Right lung (tissue), 5 donors: ENCODE data around the gene THYN1. TPM values are rescaled to one million over a fixed set of nuclear protein-coding genes. Genes with fewer than 3 reads are reported as not detected.
"Not testable (repeated sequence)": the region's sequence is repeated elsewhere in the genome, so short reads cannot be mapped to it uniquely, and the experiment has no call there.

Experiments used
- DNase-seq, 2 donors: peaks; one replicate each; pipeline ENCODE4 v3.0.0-alpha.2; 2013
- polyA plus RNA-seq, 5 donors: library from polyadenylated mRNA; unstranded; fragments of 120-200 nt; gene quantifications; one replicate each; pipeline versions ENCODE4 v1.2.1 to v1.2.3, GENCODE V29; 2013; ENCODE audit warnings: inconsistent platforms in 1 of 5, low replicate concordance in 1 of 5; ENCODE audit not compliant: insufficient read length in 5 of 5, insufficient read depth in 1 of 5

The THYN1 gene
- polyA plus RNA-seq, 5 donors, result 64.5 to 77.8 (median 76.5) TPM

DNA sequence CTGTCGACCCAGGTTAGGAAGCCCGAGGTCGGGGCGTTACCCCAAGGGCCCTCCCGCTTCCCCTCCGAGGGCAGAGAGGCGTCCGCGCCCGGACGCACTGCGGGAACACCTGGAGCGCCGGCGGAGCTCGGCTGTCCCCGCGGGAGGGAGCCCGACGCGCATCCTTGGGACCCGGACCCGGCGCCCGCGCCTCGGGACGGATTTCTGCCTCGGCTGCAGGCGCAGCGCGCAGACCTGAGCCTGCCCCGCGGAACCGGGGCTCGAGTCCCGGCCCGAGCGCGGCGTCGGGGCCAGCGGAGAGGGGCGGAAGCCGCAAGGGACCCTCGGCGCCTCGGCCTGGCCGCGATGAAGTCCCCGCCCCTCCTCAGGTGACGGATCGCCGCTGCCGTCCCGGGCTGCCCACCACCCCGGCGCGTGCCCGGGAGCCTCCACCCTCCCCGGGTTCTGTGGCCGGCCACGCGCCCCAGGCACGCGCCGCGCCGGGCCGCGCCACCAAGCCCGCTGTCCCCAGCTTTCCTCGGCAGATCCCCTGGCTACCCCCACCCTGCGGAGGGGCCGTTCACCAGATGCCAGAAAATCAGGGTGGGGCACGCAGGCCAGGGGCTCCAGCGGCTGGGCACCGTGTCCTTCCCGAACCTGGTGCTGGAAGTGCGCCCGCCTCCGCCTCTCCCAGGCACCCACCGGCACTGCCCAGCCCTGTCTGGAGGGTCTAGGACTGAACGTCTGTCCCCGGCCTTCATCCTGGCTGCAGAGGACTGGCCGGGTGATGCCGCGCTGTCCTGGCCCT is 23.4 kb upstream of the THYN1 start:
- no peak for DNase-seq

DNA sequence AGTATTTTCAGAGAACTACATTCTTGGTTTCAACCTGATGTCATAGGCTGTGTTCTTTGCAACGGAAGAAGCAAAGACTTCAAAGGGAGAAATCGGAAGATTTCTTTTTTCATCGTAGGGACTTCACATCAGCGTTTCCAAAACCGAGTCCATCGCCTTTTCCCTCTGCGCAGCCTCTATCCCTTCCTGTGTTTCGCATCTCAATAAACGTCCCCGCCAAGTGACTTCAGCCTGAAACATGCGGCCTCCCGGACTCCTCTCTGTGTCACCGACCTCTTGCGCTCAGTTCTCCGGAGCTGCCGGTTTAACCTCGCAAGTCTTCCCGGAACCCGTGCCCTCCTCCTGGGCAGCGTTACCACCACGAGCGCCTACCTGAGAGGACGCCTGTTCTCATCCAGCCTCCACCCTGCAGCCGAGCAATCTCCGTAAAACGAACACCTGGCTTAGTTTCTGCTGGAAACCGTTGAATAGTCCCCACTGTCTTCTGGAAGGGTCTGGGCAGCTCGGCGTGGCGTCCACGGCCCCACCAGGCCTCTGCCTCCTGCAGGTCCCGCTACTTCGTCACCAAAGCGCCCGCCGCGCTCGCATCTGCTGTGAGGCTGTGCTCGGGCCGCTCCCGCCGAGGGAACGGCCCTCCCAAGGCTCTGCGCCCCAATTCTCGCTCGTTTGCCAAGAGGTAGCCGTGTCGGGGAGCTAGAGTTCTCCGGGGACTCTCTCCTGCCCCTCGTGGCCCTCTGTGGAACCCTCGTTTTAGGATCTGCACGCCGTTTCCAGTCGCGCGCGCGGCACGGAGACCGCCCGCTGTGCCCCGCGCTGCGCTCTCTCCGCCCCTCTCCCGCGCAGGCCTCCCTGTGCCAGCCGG is 22.6 kb upstream of the THYN1 start, which contains the start of gene GLB1L3:
TSS of gene GLB1L3 (plus strand) at position 846 of the 862 bp plus-strand sequence. CDS start 362 bp downstream, outside the sequence.
- peak in 1 of 2 donors; percentile 20 for DNase-seq

GRCh38 chr11:134275188-134275533 is 22.0 kb upstream of the THYN1 start:
- DNase-seq, result no peak

GRCh38 chr11:134273317-134273712 is 20.2 kb upstream of the THYN1 start:
- no peak for DNase-seq

GRCh38 chr11:134272381-134273316 is 19.5 kb upstream of the THYN1 start:
- peak; percentile 71 to 77 for DNase-seq

DNA sequence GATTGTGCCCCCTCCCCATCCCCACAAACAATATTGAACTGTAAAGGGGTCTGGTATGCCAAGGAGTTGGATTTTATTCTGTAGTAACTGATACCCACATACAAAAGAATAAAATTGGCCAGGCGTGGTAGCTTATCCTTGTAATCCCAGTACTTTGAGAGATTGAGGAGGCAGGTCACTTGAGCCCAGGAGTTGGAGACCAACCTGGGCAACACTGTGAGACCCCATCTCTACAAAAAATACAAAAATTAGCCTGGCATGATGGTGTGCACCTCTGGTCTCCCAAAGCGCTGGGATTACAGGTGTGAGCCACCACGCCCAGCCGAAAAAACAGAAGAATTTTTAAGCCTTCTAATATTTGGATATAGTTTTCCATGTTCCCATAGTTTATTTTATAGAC is 18.8 kb upstream of the THYN1 start:
- DNase-seq, result no peak

- DNase-seq, result no peak
Observed at GRCh38 chr11:134270250-134270714, 17.1 kb upstream of the THYN1 start.

- DNase-seq, result no peak
Observed at GRCh38 chr11:134267966-134268365, 14.8 kb upstream of the THYN1 start.

GRCh38 chr11:134267461-134267860 is 14.3 kb upstream of the THYN1 start:
- DNase-seq, result no peak

- DNase-seq, result no peak
Observed at GRCh38 chr11:134266841-134267251, 13.7 kb upstream of the THYN1 start.

- no peak for DNase-seq
Observed at GRCh38 chr11:134266440-134266839, 13.3 kb upstream of the THYN1 start.

DNA sequence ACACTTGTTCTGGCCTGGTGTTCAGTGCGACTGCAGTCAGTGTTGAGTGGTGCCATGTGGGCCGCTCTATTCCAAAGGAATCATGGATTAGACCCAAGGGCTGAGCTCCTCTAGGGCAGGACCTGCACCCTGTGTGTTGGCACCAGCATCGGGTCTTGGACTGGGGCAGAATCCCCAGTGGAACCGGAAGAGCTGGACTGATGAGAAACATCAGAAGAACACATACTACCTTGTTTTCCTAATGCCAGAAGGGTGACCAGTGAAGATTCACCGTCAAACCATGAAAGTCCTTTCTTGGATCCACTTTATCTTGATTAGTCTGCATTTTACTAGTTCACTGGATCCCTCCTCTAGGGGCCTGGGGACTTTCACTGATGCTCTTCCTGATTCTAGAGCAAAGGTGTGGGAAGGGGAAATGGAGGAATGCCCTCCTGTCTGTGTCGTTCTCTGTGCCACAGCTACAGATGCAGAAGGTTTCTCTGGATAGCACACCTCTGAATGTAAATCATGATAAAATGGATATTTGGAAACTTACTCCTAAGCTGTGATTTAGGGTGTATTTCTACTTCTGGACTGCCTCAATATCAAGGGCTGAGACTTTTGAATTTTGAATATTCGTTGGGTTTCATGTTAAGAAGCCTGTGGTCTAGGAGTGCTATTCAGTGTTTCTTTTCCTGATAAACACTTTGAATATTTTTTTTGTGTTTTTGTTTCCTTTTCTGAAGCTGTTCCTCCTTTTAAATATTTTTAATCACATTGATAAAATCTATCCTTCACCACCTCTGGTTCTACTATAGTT is 12.0 kb upstream of the THYN1 start:
- no peak for DNase-seq

DNA sequence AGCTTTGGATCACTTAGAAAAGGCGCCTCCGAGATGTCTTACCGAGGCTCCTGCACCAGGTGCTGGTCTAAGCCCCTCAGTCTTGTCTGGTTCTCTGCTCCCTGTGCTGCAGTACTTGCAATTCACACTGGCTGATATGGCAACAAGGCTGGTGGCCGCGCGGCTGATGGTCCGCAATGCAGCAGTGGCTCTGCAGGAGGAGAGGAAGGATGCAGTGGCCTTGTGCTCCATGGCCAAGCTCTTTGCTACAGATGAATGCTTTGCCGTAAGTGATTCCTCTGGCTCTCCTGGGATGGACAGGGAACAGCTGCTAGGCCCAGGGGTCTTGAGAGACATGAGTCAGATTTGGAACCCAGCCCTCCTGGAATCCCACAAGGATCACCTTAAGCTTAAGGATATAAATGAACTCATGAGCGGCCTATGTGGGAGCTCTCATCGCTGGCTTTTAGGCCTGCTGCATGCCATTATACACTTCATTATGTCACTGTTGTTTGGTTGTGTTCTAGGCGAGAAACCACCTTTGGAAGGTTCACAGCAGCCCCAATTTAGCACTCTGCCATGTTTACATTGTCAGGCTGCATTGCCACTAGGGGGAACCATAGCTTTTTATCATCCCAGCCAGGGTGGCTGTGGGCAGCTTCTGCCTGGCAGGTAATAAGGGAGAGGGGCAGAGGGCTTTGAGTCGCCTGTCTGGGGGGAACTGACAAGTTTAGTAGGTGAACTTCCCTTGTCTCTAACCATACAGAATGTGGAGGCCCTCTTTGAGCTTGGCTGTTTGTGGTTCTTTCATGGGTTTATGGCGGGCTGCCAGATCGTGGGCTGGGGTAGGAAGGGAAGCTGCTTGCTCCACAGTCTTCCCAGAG is 8.7 kb upstream of the THYN1 start:
- no peak for DNase-seq

GRCh38 chr11:134260983-134261382 is 7.8 kb upstream of the THYN1 start:
- DNase-seq, result no peak

DNA sequence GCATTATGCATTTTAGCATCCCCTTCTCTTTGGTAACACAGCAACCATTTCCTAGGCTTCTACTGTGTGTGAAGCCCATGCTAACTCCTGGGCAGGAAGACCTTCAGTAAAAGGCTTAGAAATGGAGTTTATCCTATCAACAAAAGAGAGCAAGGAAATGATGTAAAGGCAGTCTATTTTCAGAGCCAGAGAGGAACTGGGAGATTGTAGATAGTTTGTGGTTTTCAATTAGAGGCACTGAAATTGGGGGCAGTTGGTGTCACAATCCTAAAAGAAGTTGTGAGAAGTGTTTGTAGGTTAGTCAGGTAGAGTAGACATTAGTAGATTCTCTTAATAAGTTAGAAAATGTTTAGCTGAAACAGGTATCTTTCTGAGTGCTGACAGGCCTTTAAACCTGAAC is 7.4 kb upstream of the THYN1 start:
- DNase-seq, result no peak

DNA sequence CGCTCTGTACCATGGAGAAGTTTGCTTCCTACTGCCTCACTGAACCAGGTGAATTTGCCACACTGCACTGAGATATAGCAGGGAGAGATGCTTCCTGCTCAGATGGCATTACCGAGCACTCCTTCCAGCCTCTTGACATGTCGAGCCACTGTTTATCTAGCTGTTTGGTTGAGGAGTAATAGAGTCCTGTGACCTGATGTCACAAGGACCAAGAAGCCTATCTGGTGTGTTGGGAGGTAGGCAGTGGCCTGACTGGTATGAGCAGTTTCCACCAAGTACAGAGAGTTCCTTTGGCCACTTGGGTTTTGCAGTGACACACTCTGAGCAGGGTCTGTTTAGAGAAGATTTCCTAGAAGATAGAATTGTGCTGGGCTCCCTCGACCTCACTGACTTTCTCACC is 5.4 kb upstream of the THYN1 start:
- no peak for DNase-seq

DNA sequence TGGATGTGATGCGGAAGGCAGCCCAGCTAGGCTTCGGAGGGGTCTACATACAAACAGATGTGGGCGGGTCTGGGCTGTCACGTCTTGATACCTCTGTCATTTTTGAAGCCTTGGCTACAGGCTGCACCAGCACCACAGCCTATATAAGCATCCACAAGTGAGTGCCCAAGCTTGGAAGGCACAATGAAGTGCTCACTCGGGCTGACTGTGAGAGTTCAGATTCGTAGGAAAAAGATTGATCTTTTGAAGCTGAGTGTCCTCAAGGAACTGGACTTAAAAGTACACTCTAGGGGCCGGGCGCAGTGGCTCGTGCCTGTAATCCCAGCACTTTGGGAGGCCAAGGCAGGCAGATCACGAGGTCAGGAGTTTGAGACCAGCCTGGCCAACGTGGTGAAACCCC is 3.9 kb upstream of the THYN1 start:
- no peak for DNase-seq

- DNase-seq, result not testable (repeated sequence)
Observed at GRCh38 chr11:134255184-134255561, 2.0 kb upstream of the THYN1 start.

- DNase-seq, result no peak
Observed at GRCh38 chr11:134254433-134255183, 1.5 kb upstream of the THYN1 start.
